ENCODE measurements around the gene CPLX4. TPM values are rescaled to one million over a fixed set of nuclear protein-coding genes. Genes with fewer than 3 reads are reported as not detected.

Gene CPLX4
- total and polyA plus RNA-seq, 2 donors (not counting 3 experiments of a cell fraction or from before 2014, with no cell fraction given): not detected

DNA sequence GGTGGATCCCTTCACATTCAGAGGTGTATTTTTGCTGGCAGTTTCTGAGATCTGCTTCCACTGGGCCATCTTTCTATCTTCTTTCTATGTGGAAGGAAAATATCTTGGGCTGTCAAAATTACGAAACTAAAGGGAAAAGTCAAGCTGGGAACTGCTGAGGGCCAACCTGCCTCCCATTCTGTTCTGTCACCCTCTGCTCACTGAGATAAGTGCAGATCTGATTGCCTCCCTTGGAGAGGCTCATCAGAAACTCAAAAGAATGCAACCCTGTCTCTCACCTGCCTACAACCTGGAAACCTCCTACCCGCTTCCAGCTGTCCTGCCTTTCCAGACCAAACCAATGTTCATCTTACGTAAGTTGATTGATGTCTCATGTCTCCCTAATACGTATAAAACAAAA is 71.7 kb downstream of the CPLX4 start:
- Histone ChIP-seq H4K20me1 (replicated peaks; ENCODE audit: control insufficient read depth, extremely low read depth, insufficient read depth, low read length) (no peaks in the 10 kb centered on the region), H2AFZ (ENCODE audit: low read depth, low read length) (no peak overlapping the region), H3K79me2 (ENCODE audit: control insufficient read depth, insufficient read depth, low read length) (no peaks in the 10 kb centered on the region), H3K9me3 (replicated peaks; ENCODE audit: control insufficient read depth, insufficient read depth, low read length) (no peaks in the 10 kb centered on the region), H3K4me2 (ENCODE audit: insufficient read depth, low read length) (no peak overlapping the region), H3K9ac (replicated peaks; ENCODE audit: extremely low read depth, insufficient read depth, low read length) (no peak overlapping the region), H3K4me1 (ENCODE audit: control insufficient read depth, extremely low read depth, insufficient read depth, low read length) (no peaks in the 10 kb centered on the region), H3K4me3 (replicated peaks in 1 of 3; ENCODE audit: insufficient read depth in 1 of 3, low read depth in 1 of 3, low read length in 3 of 3) (no peak overlapping the region), H3K27ac (ENCODE audit: insufficient read depth, low read depth, low read length) (no peak overlapping the region), H3K36me3 (ENCODE audit: control insufficient read depth in 2 of 2, extremely low read depth in 1 of 2, insufficient read depth in 2 of 2, low read length in 2 of 2) (no peaks in the 10 kb centered on the region), H3K9me1 (replicated peaks; ENCODE audit: control insufficient read depth, extremely low read depth, insufficient read depth, low read length) (no peaks in the 10 kb centered on the region), H3K27me3 (ENCODE audit: control insufficient read depth in 2 of 2, insufficient read depth in 2 of 2, low read length in 2 of 2) (peaks cover 5 to 14% of the 10 kb centered on the region in 2 experiments)
- DNase-seq (ENCODE audit: low read depth, low spot score) (no peak), FAIRE-seq (no peak)
- BruUV-seq (replicated peaks): no TSS peak
- POLR2A ChIA-PET: no interaction called here
- no peak for TF ChIP-seq JUN (IDR thresholded peaks at IDR 0.05; ENCODE audit: borderline replicate concordance, insufficient read depth, insufficient read length, low read depth)
- TF ChIP-seq FOS (IDR thresholded peaks at IDR 0.05; ENCODE audit: borderline replicate concordance, insufficient read depth, low read length): no peak
- TF ChIP-seq, protein P1, sequence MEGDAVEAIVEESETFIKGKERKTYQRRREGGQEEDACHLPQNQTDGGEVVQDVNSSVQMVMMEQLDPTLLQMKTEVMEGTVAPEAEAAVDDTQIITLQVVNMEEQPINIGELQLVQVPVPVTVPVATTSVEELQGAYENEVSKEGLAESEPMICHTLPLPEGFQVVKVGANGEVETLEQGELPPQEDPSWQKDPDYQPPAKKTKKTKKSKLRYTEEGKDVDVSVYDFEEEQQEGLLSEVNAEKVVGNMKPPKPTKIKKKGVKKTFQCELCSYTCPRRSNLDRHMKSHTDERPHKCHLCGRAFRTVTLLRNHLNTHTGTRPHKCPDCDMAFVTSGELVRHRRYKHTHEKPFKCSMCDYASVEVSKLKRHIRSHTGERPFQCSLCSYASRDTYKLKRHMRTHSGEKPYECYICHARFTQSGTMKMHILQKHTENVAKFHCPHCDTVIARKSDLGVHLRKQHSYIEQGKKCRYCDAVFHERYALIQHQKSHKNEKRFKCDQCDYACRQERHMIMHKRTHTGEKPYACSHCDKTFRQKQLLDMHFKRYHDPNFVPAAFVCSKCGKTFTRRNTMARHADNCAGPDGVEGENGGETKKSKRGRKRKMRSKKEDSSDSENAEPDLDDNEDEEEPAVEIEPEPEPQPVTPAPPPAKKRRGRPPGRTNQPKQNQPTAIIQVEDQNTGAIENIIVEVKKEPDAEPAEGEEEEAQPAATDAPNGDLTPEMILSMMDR (IDR thresholded peaks at IDR 0.05; ENCODE audit: extremely low read depth in 1 of 2, insufficient read depth in 1 of 2, low read depth in 1 of 2, low read length in 2 of 2): no peak
- CTCF ChIA-PET: interaction anchor here (5.2 kb wide), 1 partner anchor 154 kb away, joined by 244 read pairs; no protein-coding TSS in a partner anchor
- intact Hi-C loops (cut with micrococcal nuclease) (no loop called here), dilution Hi-C loops (cut with MboI; ENCODE audit: extremely low pct_ligation_motif_present, low sequenced_read_pairs) (no loop called here)

Other genes starting within 250 kb of the CPLX4 start
- 29.8 and 36.8 TPM in 2 replicates for gene SEC11C, start 178.8 kb downstream of the CPLX4 start, total RNA-seq
- gene SEC11C, start 178.8 kb downstream of the CPLX4 start, polyA plus RNA-seq: 16.3 and 20.0 TPM in 2 replicates
- gene GRP, start 98.5 kb downstream of the CPLX4 start, total RNA-seq: not detected in 2 replicates
- gene GRP, start 98.5 kb downstream of the CPLX4 start, polyA plus RNA-seq: not detected in 2 replicates
- gene RAX, start 45.2 kb downstream of the CPLX4 start, total RNA-seq: not detected in 2 replicates
- gene RAX, start 45.2 kb downstream of the CPLX4 start, polyA plus RNA-seq: not detected in 2 replicates
- 92.5 and 98.3 TPM in 2 replicates for gene LMAN1, start 40.6 kb upstream of the CPLX4 start, total RNA-seq
- gene LMAN1, start 40.6 kb upstream of the CPLX4 start, polyA plus RNA-seq: 32.4 and 43.8 TPM in 2 replicates